HG02623 (cell line): Measurements from ENCODE around the gene GOLM1.
A peak's percentile ranks its signal among the peaks of the same experiment; 100 is the strongest.
"Not testable (repeated sequence)": the region's sequence is repeated elsewhere in the genome, so short reads cannot be mapped to it uniquely, and the experiment has no call there.

Experiments
- ATAC-seq: cut with Tn5 transposase; IDR thresholded peaks from one replicate; pipeline ENCODE4 v1.9.1; 2021; ENCODE audit warnings: moderate library complexity; ENCODE audit not compliant: unreplicated experiment

GOLM1 gene

GRCh38 chr9:86098824-86099700 is at the start of gene GOLM1:
TSS of gene GOLM1 (minus strand) at chr9:86099558. CDS start at chr9:86079320, 20,238 bp downstream.
- ATAC-seq: peak; percentile 62

GRCh38 chr9:86146671-86147070 is 47.3 kb upstream of the GOLM1 start:
- not testable (repeated sequence) for ATAC-seq

- not testable (repeated sequence) for ATAC-seq
Measured at GRCh38 chr9:86145960-86146359, 46.6 kb upstream of the GOLM1 start.

DNA sequence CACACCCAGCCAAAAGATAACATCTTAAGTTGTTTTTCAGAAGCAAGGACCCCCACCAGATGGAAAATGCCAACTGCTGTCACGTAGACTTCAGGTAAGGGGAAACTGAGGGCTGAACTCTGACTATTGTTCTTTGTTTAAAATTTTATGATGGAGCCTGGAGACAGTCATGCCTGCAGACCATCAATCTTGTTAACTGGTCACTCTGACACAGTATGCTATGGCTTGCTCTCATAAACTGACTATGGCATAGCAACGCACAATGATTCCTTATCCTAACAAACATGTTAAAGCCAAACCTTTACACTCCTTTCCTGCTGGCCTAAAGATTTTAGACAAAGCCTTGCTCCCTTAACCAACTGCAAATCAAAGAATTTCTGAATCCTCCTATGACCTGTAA is 43.6 kb upstream of the GOLM1 start:
- no peak for ATAC-seq

GRCh38 chr9:86141843-86142242 is 42.5 kb upstream of the GOLM1 start:
- ATAC-seq: no peak

GRCh38 chr9:86135371-86135770 is 36.0 kb upstream of the GOLM1 start:
- ATAC-seq: no peak

DNA sequence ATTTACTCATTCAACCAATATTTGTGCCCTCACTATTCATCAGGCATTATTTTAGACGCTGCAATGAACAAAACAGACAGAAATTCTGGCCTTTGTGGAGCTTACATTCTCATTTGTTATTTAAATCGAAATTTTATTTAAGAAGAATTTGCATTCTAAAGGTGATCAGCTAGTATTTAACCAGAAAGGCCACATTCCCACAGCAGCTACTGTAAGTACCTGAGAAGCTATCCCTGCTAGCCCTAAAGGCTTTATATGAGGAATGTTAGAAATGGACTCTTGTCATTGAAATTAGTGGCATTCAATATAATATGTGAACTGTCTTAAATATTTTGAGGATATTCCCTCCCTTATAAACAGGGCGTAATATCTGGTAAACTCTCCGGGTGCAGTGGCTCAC is 35.0 kb upstream of the GOLM1 start:
- ATAC-seq: no peak

DNA sequence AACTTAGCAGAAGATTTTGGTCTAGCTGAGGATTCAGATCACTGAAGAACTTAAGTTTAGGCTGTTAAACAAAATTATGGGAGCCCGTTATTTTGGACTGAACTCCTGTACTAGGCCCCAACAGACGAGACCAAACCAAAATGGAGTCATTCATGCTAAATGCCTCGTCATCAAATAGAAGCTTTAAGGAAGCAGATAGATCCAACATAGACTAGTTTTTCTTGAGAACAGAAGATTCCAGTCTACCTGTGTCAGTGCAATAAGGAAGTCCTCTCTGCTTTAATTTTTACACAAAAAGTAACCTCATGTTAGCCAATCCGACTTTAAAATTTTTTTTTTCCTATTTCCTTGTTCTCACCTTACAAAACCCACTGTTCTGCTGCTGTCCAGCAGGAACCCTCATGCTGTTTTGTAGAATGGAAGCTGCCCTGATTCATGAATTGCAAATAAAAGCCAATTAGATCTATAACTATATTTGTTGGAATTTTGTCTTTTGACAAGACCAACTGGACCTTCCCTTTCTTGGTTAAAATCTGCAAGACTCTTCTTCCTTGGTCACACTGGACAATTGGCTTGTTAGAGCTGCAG is 29.0 kb upstream of the GOLM1 start:
- no peak for ATAC-seq

GRCh38 chr9:86126998-86127972 is 27.9 kb upstream of the GOLM1 start:
- ATAC-seq: no peak

DNA sequence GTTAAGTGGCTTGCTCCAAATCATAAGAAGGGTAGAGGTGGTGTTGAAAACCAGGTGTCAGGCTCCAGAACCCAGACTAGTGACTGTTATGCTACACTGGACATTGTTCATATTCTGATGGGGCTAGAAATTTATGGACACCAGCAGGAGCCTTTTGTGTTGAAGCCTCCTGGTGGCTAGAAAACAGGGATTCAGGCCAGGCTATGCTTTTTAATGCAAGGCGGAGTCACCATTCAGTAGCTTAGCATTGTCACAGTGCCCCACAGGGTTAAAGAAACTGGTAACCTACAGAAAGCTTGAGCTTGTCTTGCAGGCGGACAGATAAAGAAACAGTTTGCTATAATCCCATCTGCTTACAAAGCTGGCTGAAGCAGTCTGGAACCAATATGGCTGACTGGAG is 23.0 kb upstream of the GOLM1 start:
- no peak for ATAC-seq

DNA sequence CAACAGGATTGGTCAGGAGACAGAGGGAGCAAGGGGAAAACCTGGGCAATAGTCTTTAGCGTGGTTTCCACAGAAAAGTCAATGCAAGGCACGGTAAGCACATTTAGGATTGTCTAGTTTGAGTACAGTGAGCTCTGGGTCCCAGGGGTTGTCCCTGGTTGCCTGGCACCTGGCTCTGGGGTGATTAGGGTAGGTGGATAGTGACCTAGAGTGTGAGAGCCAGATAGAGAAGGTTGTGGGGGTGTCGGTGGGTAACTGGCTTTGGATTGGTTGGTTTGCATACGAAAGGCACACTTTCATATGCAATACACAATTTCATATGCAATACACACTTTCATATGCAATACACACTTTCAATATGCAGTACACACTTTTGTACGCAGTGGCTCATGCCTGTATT is 20.1 kb upstream of the GOLM1 start:
- no peak for ATAC-seq

DNA sequence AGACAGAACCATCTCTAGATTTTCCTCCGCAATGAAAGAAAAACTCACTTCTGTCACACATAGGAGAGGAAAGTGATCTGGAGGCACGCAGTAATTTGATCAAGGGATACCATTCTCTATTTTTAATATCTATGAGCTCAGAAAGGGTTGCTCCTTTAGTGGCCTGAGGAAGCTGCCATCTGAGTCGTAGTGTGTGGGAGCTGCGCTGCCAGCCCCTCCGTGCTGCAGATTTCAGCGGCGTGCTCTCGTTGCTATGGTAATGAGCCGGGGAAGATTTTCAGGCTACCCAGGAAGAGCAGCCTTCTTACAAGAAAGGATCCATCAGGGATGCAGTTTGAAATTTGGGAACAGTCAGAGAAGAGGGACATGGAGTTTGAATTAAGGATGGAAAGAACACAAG is 17.1 kb upstream of the GOLM1 start:
- ATAC-seq: no peak

DNA sequence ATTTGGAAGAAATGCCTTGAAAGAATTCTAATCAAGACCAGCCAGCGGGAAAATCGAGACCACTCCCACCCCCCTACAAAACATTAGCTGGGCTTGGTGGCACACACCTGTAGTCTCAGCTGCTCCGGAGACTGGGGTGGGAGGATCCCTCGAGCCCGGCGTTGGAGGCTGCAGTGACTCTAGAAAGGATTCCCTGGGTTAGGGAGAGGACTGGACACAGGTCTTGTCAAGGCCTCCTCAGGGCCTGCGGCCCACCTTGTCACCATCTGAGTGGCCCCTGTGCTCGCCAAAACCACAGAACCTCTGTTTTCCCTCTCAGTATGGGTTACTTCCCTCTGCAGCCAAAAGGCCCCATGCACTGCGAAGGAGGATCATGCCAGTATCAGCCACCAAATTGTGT is 16.5 kb upstream of the GOLM1 start:
- ATAC-seq: no peak

DNA sequence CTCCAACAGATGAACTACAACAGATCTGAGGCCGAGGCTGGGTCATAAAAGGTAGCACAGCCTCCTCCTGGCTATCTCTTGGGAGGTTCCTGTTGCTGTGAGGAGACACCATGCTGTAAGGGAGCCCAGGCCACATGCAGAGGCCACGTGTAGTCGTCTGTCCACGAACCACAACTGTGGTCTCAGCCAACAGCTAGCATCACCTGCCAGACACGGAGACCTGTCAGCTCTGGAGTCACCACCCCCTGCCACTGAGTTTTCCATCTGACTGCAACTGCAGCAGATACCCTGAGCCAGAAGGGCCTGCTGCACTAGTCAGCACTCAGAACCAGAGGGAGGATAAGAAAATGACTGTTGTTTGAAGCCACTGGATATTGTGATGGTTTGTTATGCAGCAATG is 12.7 kb upstream of the GOLM1 start:
- no peak for ATAC-seq

GRCh38 chr9:86102626-86103025 is 3.3 kb upstream of the GOLM1 start:
- no peak for ATAC-seq

DNA sequence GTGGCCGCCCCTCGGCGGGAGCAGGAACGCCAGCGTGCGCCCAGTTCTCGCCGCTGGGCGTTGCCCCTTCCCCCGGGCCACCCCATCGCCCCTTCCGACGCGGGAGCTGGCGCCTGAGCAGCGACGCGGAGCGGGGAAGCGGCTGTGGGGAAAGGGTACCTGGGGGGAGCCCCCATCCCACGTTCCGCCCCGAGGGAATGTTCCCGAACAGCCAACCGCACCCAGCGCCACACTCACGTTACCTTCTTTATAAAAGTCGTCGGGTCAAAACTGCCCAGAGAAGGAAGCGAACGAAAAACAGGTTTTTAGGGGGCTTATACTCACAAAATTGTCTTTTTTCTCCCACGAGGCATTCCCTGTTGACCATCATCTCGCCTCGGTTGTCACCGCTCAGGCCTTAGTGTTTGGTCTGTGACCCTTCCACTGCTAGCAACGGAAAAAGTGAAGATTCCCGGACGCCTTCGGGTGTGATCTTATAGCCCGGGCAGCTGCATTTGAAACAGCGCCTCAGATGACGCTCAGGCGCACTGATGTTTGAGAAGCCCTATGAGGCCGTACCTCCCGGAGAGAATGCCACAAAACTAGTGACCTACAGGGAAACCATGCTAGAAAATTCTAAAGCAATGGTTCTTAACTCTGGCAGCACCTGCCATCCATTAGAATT is 475 bp upstream of the GOLM1 start:
- ATAC-seq: no peak

GRCh38 chr9:86097510-86098224 is 1.7 kb downstream of the GOLM1 start:
- no peak for ATAC-seq

DNA sequence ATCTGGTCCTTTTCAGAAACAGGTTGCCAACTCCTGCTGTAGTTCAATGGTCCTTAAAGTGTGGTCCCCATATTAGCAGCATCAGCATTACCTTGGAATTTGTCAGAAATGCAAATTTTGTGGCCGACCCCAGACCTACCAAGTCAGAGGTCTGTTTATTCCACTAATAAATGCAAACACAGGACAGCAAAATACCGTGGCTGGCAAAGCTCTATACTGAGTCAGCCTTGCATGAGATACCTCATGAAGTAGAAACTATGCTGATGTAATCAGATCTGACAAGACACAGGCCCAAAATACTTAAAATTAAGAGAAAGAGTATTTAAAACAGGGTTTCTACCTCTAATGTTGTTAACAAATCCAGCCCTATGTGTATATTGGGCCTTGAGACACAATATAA is 3.0 kb downstream of the GOLM1 start:
- no peak for ATAC-seq

GRCh38 chr9:86093788-86094555 is 5.4 kb downstream of the GOLM1 start:
- no peak for ATAC-seq
